MM.1S (cell line): Measurements from ENCODE around the gene ITGAV.

ENCODE experiments used
- DNase-seq: peaks from one replicate; pipeline ENCODE4 v3.0.0-alpha.2; 2015
- H2AFZ ChIP-seq: fragments of 300-600 bp; sonication (generic); 2 replicates; pipeline ENCODE4 v1.6.0; 2016; ENCODE audit warnings: antibody characterized with exemption, low read length
- H3F3A ChIP-seq: fragments of 300-600 bp; sonication (generic); 2 replicates; pipeline ENCODE4 v1.6.1; 2016; ENCODE audit warnings: mild to moderate bottlenecking, antibody characterized with exemption, low read length, moderate library complexity, mixed read lengths; ENCODE audit not compliant: insufficient read depth
- H3K27ac ChIP-seq: fragments of 300-600 bp; sonication (generic); 2 replicates; pipeline ENCODE4 v1.5.1; 2016; ENCODE audit warnings: mild to moderate bottlenecking, low read length
- H3K27me3 ChIP-seq: fragments of 300-600 bp; sonication (generic); replicated peaks from 2 replicates; pipeline ENCODE4 v1.6.0; 2016; ENCODE audit warnings: low read length; ENCODE audit not compliant: insufficient read depth
- H3K36me3 ChIP-seq: fragments of 300-600 bp; sonication (generic); replicated peaks from 2 replicates; pipeline ENCODE4 v1.6.1; 2016; ENCODE audit warnings: mild to moderate bottlenecking, low read length, mixed read lengths; ENCODE audit not compliant: insufficient read depth
- H3K4me1 ChIP-seq: fragments of 300-600 bp; sonication (generic); 2 replicates; pipeline ENCODE4 v1.6.1; 2016; ENCODE audit warnings: low read length, mixed read lengths
- H3K4me2 ChIP-seq: fragments of 300-600 bp; sonication (generic); 2 replicates; pipeline ENCODE4 v1.6.0; 2016; ENCODE audit warnings: low read depth, low read length
- H3K4me3 ChIP-seq: fragments of 300-600 bp; sonication (generic); 2 replicates; pipeline ENCODE4 v1.5.1; 2016; ENCODE audit warnings: low read length, mixed read lengths
- H3K79me2 ChIP-seq: fragments of 300-600 bp; sonication (generic); 2 replicates; pipeline ENCODE4 v1.6.1; 2016; ENCODE audit warnings: mixed run types, low read length, mixed read lengths
- H3K9ac ChIP-seq: fragments of 300-600 bp; sonication (generic); 2 replicates; pipeline ENCODE4 v1.6.1; 2016; ENCODE audit warnings: low read length, mixed read lengths
- H3K9me2 ChIP-seq: fragments of 300-600 bp; sonication (generic); replicated peaks from 2 replicates; pipeline ENCODE4 v1.6.1; 2016; ENCODE audit warnings: mild to moderate bottlenecking, low read length, mixed read lengths; ENCODE audit not compliant: insufficient read depth
- H3K9me3 ChIP-seq: fragments of 300-600 bp; sonication (generic); replicated peaks from 2 replicates; pipeline ENCODE4 v1.6.1; 2016; ENCODE audit warnings: mild to moderate bottlenecking, low read length, mixed read lengths; ENCODE audit not compliant: insufficient read depth
- H4K20me1 ChIP-seq: fragments of 300-600 bp; sonication (generic); 2 replicates; pipeline ENCODE4 v1.6.1; 2016; ENCODE audit warnings: mild to moderate bottlenecking, low read length, moderate library complexity, mixed read lengths; ENCODE audit not compliant: insufficient read depth
- EZH2 ChIP-seq: fragments of 300-600 bp; sonication (generic); optimal IDR thresholded peaks from 2 replicates; pipeline ENCODE3; 2017; ENCODE audit warnings: low read depth, mild to moderate bottlenecking, antibody characterized with exemption, low read length, mixed read lengths
- EZH2phosphoT487 ChIP-seq: fragments of 300-600 bp; sonication (generic); IDR thresholded peaks from 2 replicates; pipeline ENCODE4 v1.6.1; 2018; ENCODE audit warnings: antibody characterized with exemption, low read length
- TF ChIP-seq, protein P1 (sequence below): fragments of 300-600 bp; sonication (generic); IDR thresholded peaks from 2 replicates; pipeline ENCODE4 v1.5.1; 2016; ENCODE audit warnings: antibody characterized with exemption, low read length, mixed read lengths

Gene ITGAV

DNA sequence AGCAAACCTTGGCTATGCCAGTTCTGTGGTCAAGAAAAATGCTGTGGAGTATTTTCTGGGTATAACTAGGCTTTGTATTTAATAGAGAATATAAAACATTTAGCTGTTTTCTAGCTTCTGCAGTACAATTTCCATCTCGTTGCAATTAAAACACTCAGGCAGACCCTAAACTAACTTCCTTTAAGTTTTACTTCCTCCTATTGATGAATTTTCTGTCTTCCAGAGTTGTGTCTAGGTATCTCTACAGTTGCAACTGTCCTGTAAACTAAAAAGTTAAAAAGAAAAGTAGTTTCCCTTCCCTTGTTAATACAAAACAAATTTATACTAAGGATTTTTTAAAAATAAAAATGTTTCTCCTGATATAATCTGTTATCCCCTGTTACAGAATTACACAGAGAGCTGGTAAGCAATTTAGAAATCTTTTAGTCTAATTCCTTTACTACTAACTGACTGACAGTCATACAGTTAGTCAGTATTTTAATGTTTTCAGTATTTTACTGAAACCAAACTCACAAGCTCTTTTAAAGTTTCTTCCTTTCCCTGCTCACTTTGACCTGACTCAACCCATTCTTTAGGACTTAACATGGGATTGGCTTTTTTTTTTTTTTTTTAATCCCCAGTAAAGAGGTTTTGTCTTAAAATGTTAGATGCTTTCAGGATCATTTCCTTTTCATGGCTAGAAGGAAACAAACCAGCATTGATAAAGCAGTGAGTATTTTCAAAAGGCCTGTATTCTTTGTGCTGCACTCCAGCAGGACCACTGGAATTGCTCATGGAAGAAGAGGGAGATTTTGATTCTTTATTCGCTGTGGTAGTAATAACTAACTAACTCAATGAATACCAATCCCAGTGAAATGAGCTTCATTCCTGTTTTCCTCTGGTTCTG is 22.9 kb downstream of the ITGAV start:
- Histone ChIP-seq H3K79me2 (no peaks in the 10 kb centered on the region), H3K9me3 (no peaks in the 10 kb centered on the region), H4K20me1 (no peaks in the 10 kb centered on the region), H3K27me3 (no peaks in the 10 kb centered on the region), H3K36me3 (no peaks in the 10 kb centered on the region), H2AFZ (no peak overlapping the region), H3F3A (no peaks in the 10 kb centered on the region), H3K27ac (no peak overlapping the region), H3K4me2 (no peak overlapping the region), H3K9ac (no peak overlapping the region), H3K4me3 (no peak overlapping the region), H3K9me2 (no peaks in the 10 kb centered on the region), H3K4me1 (no peaks in the 10 kb centered on the region)
- DNase-seq, result no peak
- TF ChIP-seq, protein P1, sequence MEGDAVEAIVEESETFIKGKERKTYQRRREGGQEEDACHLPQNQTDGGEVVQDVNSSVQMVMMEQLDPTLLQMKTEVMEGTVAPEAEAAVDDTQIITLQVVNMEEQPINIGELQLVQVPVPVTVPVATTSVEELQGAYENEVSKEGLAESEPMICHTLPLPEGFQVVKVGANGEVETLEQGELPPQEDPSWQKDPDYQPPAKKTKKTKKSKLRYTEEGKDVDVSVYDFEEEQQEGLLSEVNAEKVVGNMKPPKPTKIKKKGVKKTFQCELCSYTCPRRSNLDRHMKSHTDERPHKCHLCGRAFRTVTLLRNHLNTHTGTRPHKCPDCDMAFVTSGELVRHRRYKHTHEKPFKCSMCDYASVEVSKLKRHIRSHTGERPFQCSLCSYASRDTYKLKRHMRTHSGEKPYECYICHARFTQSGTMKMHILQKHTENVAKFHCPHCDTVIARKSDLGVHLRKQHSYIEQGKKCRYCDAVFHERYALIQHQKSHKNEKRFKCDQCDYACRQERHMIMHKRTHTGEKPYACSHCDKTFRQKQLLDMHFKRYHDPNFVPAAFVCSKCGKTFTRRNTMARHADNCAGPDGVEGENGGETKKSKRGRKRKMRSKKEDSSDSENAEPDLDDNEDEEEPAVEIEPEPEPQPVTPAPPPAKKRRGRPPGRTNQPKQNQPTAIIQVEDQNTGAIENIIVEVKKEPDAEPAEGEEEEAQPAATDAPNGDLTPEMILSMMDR, result no peak
- TF ChIP-seq EZH2phosphoT487, result no peak

GRCh38 chr2:186614373-186614772 is 24.5 kb downstream of the ITGAV start:
- Histone ChIP-seq H2AFZ (no peak overlapping the region), H3K9me3 (no peaks in the 10 kb centered on the region), H3K9ac (no peak overlapping the region), H3F3A (no peaks in the 10 kb centered on the region), H3K27me3 (no peaks in the 10 kb centered on the region), H3K79me2 (no peaks in the 10 kb centered on the region), H3K27ac (no peak overlapping the region), H4K20me1 (no peaks in the 10 kb centered on the region), H3K4me3 (no peak overlapping the region), H3K4me2 (no peak overlapping the region), H3K36me3 (no peaks in the 10 kb centered on the region), H3K9me2 (no peaks in the 10 kb centered on the region), H3K4me1 (no peaks in the 10 kb centered on the region)
- no peak for TF ChIP-seq EZH2phosphoT487
- TF ChIP-seq EZH2, result no peak
- TF ChIP-seq, protein P1, result no peak
- no peak for DNase-seq

GRCh38 chr2:186617148-186617547 is 27.3 kb downstream of the ITGAV start:
- H3K9ac ChIP-seq, result no peak overlapping the region
- no peaks in the 10 kb centered on the region for H3F3A ChIP-seq
- no peak overlapping the region for H2AFZ ChIP-seq
- H3K4me2 ChIP-seq, result no peak overlapping the region
- H3K9me3 ChIP-seq, result no peaks in the 10 kb centered on the region
- no peaks in the 10 kb centered on the region for H3K9me2 ChIP-seq
- no peaks in the 10 kb centered on the region for H3K4me1 ChIP-seq
- no peak overlapping the region for H3K4me3 ChIP-seq
- no peaks in the 10 kb centered on the region for H4K20me1 ChIP-seq
- H3K79me2 ChIP-seq, result no peaks in the 10 kb centered on the region
- no peak overlapping the region for H3K27ac ChIP-seq
- no peaks in the 10 kb centered on the region for H3K27me3 ChIP-seq
- no peak for TF ChIP-seq EZH2
- TF ChIP-seq EZH2phosphoT487, result no peak
- TF ChIP-seq, protein P1, result no peak
- no peak for DNase-seq
- no peaks in the 10 kb centered on the region for H3K36me3 ChIP-seq
